GM21360 (cell line): Measurements from ENCODE around the gene USP25.

Source experiments
- ATAC-seq: cut with Tn5 transposase; IDR thresholded peaks from one replicate; pipeline ENCODE4 v1.9.1; 2021; ENCODE audit warnings: mild to moderate bottlenecking, moderate library complexity; ENCODE audit not compliant: unreplicated experiment

USP25 gene

DNA sequence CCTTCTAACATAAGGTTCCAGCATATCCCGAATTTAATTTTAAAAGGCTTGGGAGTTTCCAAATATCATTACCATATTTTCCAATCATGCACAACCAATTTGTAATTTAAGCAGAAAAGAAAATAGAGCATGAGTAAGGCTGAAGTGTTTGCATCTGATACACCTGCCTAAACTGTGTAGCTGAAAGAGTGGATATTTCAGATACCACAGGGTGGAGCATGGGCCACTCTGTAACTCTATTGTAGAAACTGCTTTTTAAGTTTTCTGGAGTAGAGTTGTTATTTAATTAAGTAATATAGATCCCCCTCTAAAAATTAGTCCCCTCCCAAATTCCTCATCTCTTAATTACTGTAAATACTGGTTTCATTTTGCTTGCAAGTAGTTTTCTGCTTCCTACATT is 199.8 kb downstream of the USP25 start:
- ATAC-seq: no peak
